H1 (cell line): ENCODE data around the gene NUP85. TPM values are rescaled to one million over a fixed set of nuclear protein-coding genes. Genes with fewer than 3 reads are reported as not detected.

ENCODE experiments used
- CTCF ChIA-PET: fragments of 300-600 bp; sonication (Branson Sonifier 250); formaldehyde crosslinking; loops from one replicate; lab custom pipeline; 2021; ENCODE audit not compliant: partially characterized antibody; lab: Charles Lee
- POLR2A ChIA-PET: fragments of 300-600 bp; sonication (Branson Sonifier 250); formaldehyde crosslinking; loops from one replicate; lab custom pipeline; 2021; ENCODE audit warnings: inconsistent platforms; ENCODE audit not compliant: partially characterized antibody; lab: Charles Lee
- DNase-seq, 2 experiments: peaks; one replicate each; pipeline versions ENCODE4 v3.0.0 to v3.0.0-alpha.2; 2010 to 2022; ENCODE audit warnings: low spot score in 2 of 2, low read depth in 1 of 2, mixed read lengths in 1 of 2
- FAIRE-seq: peaks from 2 replicates; lab custom pipeline; 2011; peaks lifted over from hg19 to GRCh38; lab: Jason Lieb, UNC
- H2AFZ ChIP-seq: 2 replicates; pipeline ENCODE4 v1.8.1; 2012; ENCODE audit warnings: low read length, inconsistent platforms
- H2AK5ac ChIP-seq: 2 replicates; pipeline ENCODE4 v1.6.1; 2013; ENCODE audit warnings: low read depth, low read length
- H2BK120ac ChIP-seq: replicated peaks from 2 replicates; pipeline ENCODE3; 2013; ENCODE audit warnings: low read depth, low read length, inconsistent platforms
- H2BK12ac ChIP-seq: 2 replicates; pipeline ENCODE4 v1.6.1; 2013; ENCODE audit warnings: low read depth, low read length
- H2BK15ac ChIP-seq: 2 replicates; pipeline ENCODE4 v1.6.1; 2013; ENCODE audit warnings: low read length
- H2BK20ac ChIP-seq: 2 replicates; pipeline ENCODE4 v1.6.1; 2013; ENCODE audit warnings: low read length
- H2BK5ac ChIP-seq: 2 replicates; pipeline ENCODE4 v1.6.1; 2013; ENCODE audit warnings: low read depth, low read length
- H3K14ac ChIP-seq: 2 replicates; pipeline ENCODE4 v1.6.1; 2013; ENCODE audit warnings: inconsistent platforms; ENCODE audit not compliant: insufficient read length
- H3K18ac ChIP-seq: 2 replicates; pipeline ENCODE4 v1.6.1; 2013; ENCODE audit warnings: low read length; ENCODE audit errors: extremely low read depth
- H3K23ac ChIP-seq: 2 replicates; pipeline ENCODE4 v1.6.1; 2013; ENCODE audit warnings: inconsistent platforms; ENCODE audit not compliant: insufficient read length
- H3K23me2 ChIP-seq: 2 replicates; pipeline ENCODE4 v1.6.1; 2013; ENCODE audit warnings: low read depth, low read length
- H3K27ac ChIP-seq: 2 replicates; pipeline ENCODE4 v1.6.1; 2011; ENCODE audit warnings: low read depth, low read length, inconsistent platforms
- H3K27me3 ChIP-seq, 4 experiments: replicated peaks in 1 of 4; 1 replicate in 1 of 4; 2 replicates in 3 of 4; pipeline versions ENCODE4 v1.6.1 to v1.8.1; 2011 to 2013; ENCODE audit warnings: low read length in 3 of 4, mild to moderate bottlenecking in 3 of 4, inconsistent platforms in 2 of 4, mixed read lengths in 2 of 4, moderate library complexity in 1 of 4; ENCODE audit not compliant: control insufficient read depth in 3 of 4, insufficient read depth in 3 of 4; ENCODE audit errors: extremely low read depth in 1 of 4
- H3K36me3 ChIP-seq, 4 experiments: 2 replicates each; pipeline versions ENCODE4 v1.6.1 to v1.8.1; 2011 to 2013; ENCODE audit warnings: mild to moderate bottlenecking in 4 of 4, low read length in 3 of 4, moderate library complexity in 2 of 4, control low read depth in 1 of 4, inconsistent platforms in 1 of 4; ENCODE audit not compliant: insufficient read depth in 4 of 4, control insufficient read depth in 2 of 4
- H3K4ac ChIP-seq: replicated peaks from 2 replicates; pipeline ENCODE3; 2013; ENCODE audit warnings: low read length, low read depth, mixed read lengths, inconsistent platforms; ENCODE audit not compliant: insufficient read length
- H3K4me1 ChIP-seq, 4 experiments: replicated peaks in 1 of 4; 1 replicate in 1 of 4; 2 replicates in 3 of 4; pipeline versions ENCODE4 v1.6.1 to v1.8.1; 2011 to 2013; ENCODE audit warnings: low read length in 3 of 4, inconsistent platforms in 2 of 4, mixed read lengths in 1 of 4; ENCODE audit not compliant: insufficient read depth in 4 of 4, control insufficient read depth in 3 of 4
- H3K4me2 ChIP-seq, 2 experiments: 2 replicates each; pipeline versions ENCODE4 v1.6.1 to v1.8.1; 2011 to 2013; ENCODE audit warnings: low read depth in 2 of 2, low read length in 2 of 2, control low read depth in 1 of 2, inconsistent platforms in 1 of 2, mild to moderate bottlenecking in 1 of 2; ENCODE audit not compliant: insufficient read depth in 1 of 2
- H3K4me3 ChIP-seq, 4 experiments: fragments of 200-600, 300-600 bp in 1 of 4; sonication (generic), shearing (Covaris generic), sonication (Bioruptor Twin) in 1 of 4; 2 replicates each; pipeline versions ENCODE4 v1.5.1 to v1.8.1; 2011 to 2016; ENCODE audit warnings: low read length in 4 of 4, low read depth in 3 of 4, control low read depth in 2 of 4, inconsistent platforms in 2 of 4, mild to moderate bottlenecking in 2 of 4, mixed read lengths in 1 of 4, moderate library complexity in 1 of 4; ENCODE audit not compliant: insufficient read depth in 2 of 4; ENCODE audit errors: extremely low read depth in 1 of 4
- H3K56ac ChIP-seq: replicated peaks from 2 replicates; pipeline ENCODE3; 2013; ENCODE audit warnings: low read depth, mild to moderate bottlenecking, mixed read lengths, low read length, inconsistent platforms; ENCODE audit not compliant: insufficient read length
- H3K79me1 ChIP-seq: 2 replicates; pipeline ENCODE4 v1.6.1; 2013; ENCODE audit warnings: low read depth, low read length, control low read depth
- H3K79me2 ChIP-seq, 2 experiments: 2 replicates each; pipeline versions ENCODE4 v1.6.1 to v1.8.1; 2012 to 2013; ENCODE audit warnings: low read length in 2 of 2, mild to moderate bottlenecking in 2 of 2, inconsistent platforms in 1 of 2; ENCODE audit not compliant: insufficient read depth in 2 of 2, control insufficient read depth in 1 of 2
- H3K9ac ChIP-seq, 4 experiments: replicated peaks in 1 of 4; 1 replicate in 1 of 4; 2 replicates in 3 of 4; pipeline versions ENCODE4 v1.6.1 to v1.8.1; 2011 to 2013; ENCODE audit warnings: low read depth in 3 of 4, low read length in 3 of 4, control low read depth in 2 of 4, mild to moderate bottlenecking in 2 of 4, moderate library complexity in 2 of 4, inconsistent platforms in 1 of 4; ENCODE audit errors: extremely low read depth in 1 of 4
- H3K9me3 ChIP-seq, 2 experiments: 2 replicates each; pipeline versions ENCODE4 v1.6.1 to v1.8.1; 2012 to 2013; ENCODE audit warnings: mild to moderate bottlenecking in 2 of 2, moderate library complexity in 2 of 2, control low read depth in 1 of 2, inconsistent platforms in 1 of 2, low read depth in 1 of 2, low read length in 1 of 2, mixed read lengths in 1 of 2; ENCODE audit not compliant: insufficient read depth in 2 of 2
- H4K20me1 ChIP-seq, 2 experiments: replicated peaks in 1 of 2; 2 replicates each; pipeline versions ENCODE3 to v1.8.1; 2011 to 2013; ENCODE audit warnings: inconsistent platforms in 2 of 2, low read length in 2 of 2, mild to moderate bottlenecking in 1 of 2; ENCODE audit not compliant: insufficient read depth in 2 of 2, control insufficient read depth in 1 of 2
- H4K5ac ChIP-seq: 2 replicates; pipeline ENCODE4 v1.6.1; 2013; ENCODE audit warnings: low read length, low read depth, mixed read lengths, inconsistent platforms; ENCODE audit not compliant: insufficient read length
- H4K8ac ChIP-seq: 2 replicates; pipeline ENCODE4 v1.8.0; 2013; ENCODE audit warnings: mild to moderate bottlenecking, moderate library complexity, low read length, inconsistent platforms; ENCODE audit not compliant: insufficient read depth; ENCODE audit errors: extremely low read depth
- H4K91ac ChIP-seq: replicated peaks from 2 replicates; pipeline ENCODE3; 2013; ENCODE audit warnings: low read length, mixed read lengths, inconsistent platforms; ENCODE audit not compliant: insufficient read length
- ASH2L ChIP-seq: fragments of 200-600, 300-600 bp; sonication (generic); IDR thresholded peaks from one replicate; pipeline ENCODE4 v1.7.1; 2017; ENCODE audit warnings: low read length
- CTBP2 ChIP-seq: IDR thresholded peaks from 2 replicates; pipeline ENCODE4 v1.7.0; 2011; ENCODE audit warnings: borderline replicate concordance, mild to moderate bottlenecking, moderate library complexity, mixed read lengths, low read length; ENCODE audit not compliant: insufficient read depth, insufficient read length
- CTCF ChIP-seq, 3 experiments: IDR thresholded peaks; 1 replicate in 2 of 3; 2 replicates in 1 of 3; pipeline versions ENCODE4 v1.5.1 to v1.6.1; 2011; ENCODE audit warnings: low read length in 3 of 3, mild to moderate bottlenecking in 3 of 3, inconsistent platforms in 2 of 3, low read depth in 1 of 3, moderate library complexity in 1 of 3; ENCODE audit not compliant: insufficient read depth in 1 of 3; ENCODE audit errors: control extremely low read depth in 1 of 3
- GABPA ChIP-seq: IDR thresholded peaks from 2 replicates; pipeline ENCODE4 v1.6.1; 2011; ENCODE audit warnings: mild to moderate bottlenecking, low read length, moderate library complexity, borderline replicate concordance; ENCODE audit not compliant: insufficient read depth
- KDM4A ChIP-seq: IDR thresholded peaks from one replicate; pipeline ENCODE4 v1.7.1; 2012; ENCODE audit warnings: low read depth, mild to moderate bottlenecking, moderate library complexity, low read length, inconsistent platforms; ENCODE audit not compliant: severe bottlenecking
- NRF1 ChIP-seq: IDR thresholded peaks from 2 replicates; pipeline ENCODE4 v1.6.1; 2011; ENCODE audit warnings: mild to moderate bottlenecking, low read depth, low read length, improper control_type of control experiment
- POLR2A ChIP-seq, 2 experiments: IDR thresholded peaks; 1 replicate in 1 of 2; 2 replicates in 1 of 2; pipeline ENCODE4 v1.6.1; 2011; ENCODE audit warnings: low read depth in 2 of 2, low read length in 2 of 2, mild to moderate bottlenecking in 2 of 2; ENCODE audit errors: control extremely low read depth in 1 of 2
- POLR2AphosphoS5 ChIP-seq: IDR thresholded peaks from 2 replicates; pipeline ENCODE4 v1.6.1; 2011; ENCODE audit warnings: low read depth, low read length
- RFX5 ChIP-seq: IDR thresholded peaks from 2 replicates; pipeline ENCODE4 v1.6.1; 2011; ENCODE audit warnings: low read depth, low read length, improper control_type of control experiment, borderline replicate concordance
- SIRT6 ChIP-seq: IDR thresholded peaks from one replicate; pipeline ENCODE4 v1.7.1; 2012; ENCODE audit warnings: low read length, inconsistent platforms
- YY1 ChIP-seq: IDR thresholded peaks from 2 replicates; pipeline ENCODE4 v1.6.1; 2011; ENCODE audit warnings: low read depth, mild to moderate bottlenecking, low read length
- WGBS, 2 experiments: shearing (Covaris generic) in 1 of 2; methylation state at CpG; one replicate each; pipeline versions ENCODE4 v1.1.6 to v1.1.7; 2013 to 2015; ENCODE audit warnings: low lambda C conversion rate in 2 of 2, mixed read lengths in 2 of 2, inconsistent platforms in 1 of 2, low coverage in 1 of 2, missing lambda C conversion rate in 1 of 2; ENCODE audit not compliant: insufficient replicate concordance in 2 of 2, insufficient coverage in 1 of 2, insufficient read length in 1 of 2; ENCODE audit errors: extremely low coverage in 1 of 2, missing lambda C conversion rate in 1 of 2; 5-methylcytosine and 5-hydroxymethylcytosine counted together
- polyA plus RNA-seq, 7 experiments: library from polyadenylated mRNA; depleted of rRNA in 3 of 7; stranded (reverse) in 5 of 7; unstranded in 2 of 7; fragments of >200 nt in 5 of 7; fragments of 200-250 nt in 2 of 7; gene quantifications; 1 replicate in 5 of 7; 2 replicates in 1 of 7; 4 replicates in 1 of 7; pipeline versions ENCODE4 v1.2.1 to v1.2.3, GENCODE V29; 2011 to 2013; ENCODE audit warnings: missing spikeins in 2 of 7, mixed read lengths in 2 of 7
- total RNA-seq: library from RNA; stranded (reverse); fragmentation: NEBNext Ultra II Directional; extraction: Animal tissue kit (Norgen Biotek cat#: 25700); gene quantifications from 2 replicates; pipeline ENCODE4 v1.2.1, GENCODE V29; 2021

NUP85 gene
- total and polyA plus RNA-seq, 2 of the 8 experiments (the other 6 are each of a cell fraction or from before 2014, with no cell fraction given): 98.5 to 154 TPM

GRCh38 chr17:75182319-75182568 is 23.2 kb upstream of the NUP85 start:
- Histone ChIP-seq H2BK15ac (no peak overlapping the region), H3K79me1 (no peaks in the 10 kb centered on the region; the same call in 1 of the 2 replicates), H4K8ac (peak overlapping the region; percentile 99), H4K91ac (no peak overlapping the region), H3K27ac (peak overlapping the region; percentile 98; the same call in 1 of the 2 replicates), H3K79me2 (peaks cover 34 to 53% of the 10 kb centered on the region in 2 experiments), H2BK12ac (no peak overlapping the region), H4K5ac (peak overlapping the region; percentile 84), H3K4me2 (peak overlapping the region; percentile 37 to 69; a peak in 2 of 4 replicates), H2BK20ac (no peak overlapping the region), H3K4ac (no peak overlapping the region), H3K27me3 (no peaks in the 10 kb centered on the region), H4K20me1 (peaks cover 7 to 10% of the 10 kb centered on the region in 2 experiments), H3K14ac (no peak overlapping the region), H3K9ac (peak overlapping the region; percentile 82 to 97 (median 96)), H2BK5ac (peak overlapping the region; percentile 52; the same call in 1 of the 2 replicates), H3K18ac (no peak overlapping the region; the same call in none of the 2 replicates), H3K23me2 (peaks cover 2% of the 10 kb centered on the region; the same call in 1 of the 2 replicates), H3K23ac (no peak overlapping the region), H3K36me3 (peaks cover 3 to 37% (median 9%) of the 10 kb centered on the region in 4 experiments; a peak in 6 of 8 replicates), H3K4me3 (peak overlapping the region; percentile 97 to 99 (median 98)), H2AFZ (no peak overlapping the region), H3K4me1 (peaks cover 0 to 5% (median under 1%) of the 10 kb centered on the region in 4 experiments; a peak in 4 of 7 replicates), H3K56ac (peak overlapping the region; percentile 93), H2AK5ac (no peak overlapping the region), H3K9me3 (no peaks in the 10 kb centered on the region), H2BK120ac (no peak overlapping the region)
- WGBS, 2 experiments: 0% methylated on average over 13 of the region's 33 CpGs; no CpG with 5 or more reads in 1 of the 2 experiments
- FAIRE-seq (no peak), DNase-seq (no peak)
- ChIA-PET POLR2A (interaction anchor here (1.0 to 3.0 kb wide), 13 partner anchors 9 to 89 kb away, joined by 3 to 16 read pairs (median 4); partner anchors contain the start of genes JPT1 and MIF4GD), CTCF (interaction anchor here (1.2 kb wide), 1 partner anchor 78 kb away, joined by 3 read pairs; no protein-coding TSS in a partner anchor)
- TF ChIP-seq RFX5 (no peak), GABPA (no peak), NRF1 (no peak), CTBP2 (no peak), POLR2A (IDR thresholded peaks at IDR 0.05; ENCODE audit: control extremely low read depth in 1 of 2, low read depth in 2 of 2, low read length in 2 of 2) (0 out of 3 replicates have a peak, but pooled peaks of 1 of the 2 experiments have one; percentile 33), YY1 (no peak), SIRT6 (no peak), CTCF (IDR thresholded peaks at IDR 0.05; ENCODE audit: control extremely low read depth in 1 of 3, insufficient read depth in 1 of 3, low read depth in 1 of 3, low read length in 3 of 3) (no peak), KDM4A (peak; percentile 40), POLR2AphosphoS5 (no peak), ASH2L (peak; percentile 63)
